T-helper 1 cell treated with Interleukin-12 subunit alpha and Interleukin-12 subunit beta and Interleukin-4 antibody, amounts not matched to agents 30 ng/mL and 1 ng/mL, for 36 hours (primary cell): ENCODE measurements around the gene CRYZ. TPM values are rescaled to one million over a fixed set of nuclear protein-coding genes. Genes with fewer than 3 reads are reported as not detected.
"Not testable (repeated sequence)": the region's sequence is repeated elsewhere in the genome, so short reads cannot be mapped to it uniquely, and the experiment has no call there.

Source experiments
- intact Hi-C: fragments of 100-400 bp; cut with micrococcal nuclease; formaldehyde crosslinking; loops from one replicate; pipeline ENCODE4 v1.15.1; 2024
- total RNA-seq: library from RNA; stranded (reverse); gene quantifications from 2 replicates; pipeline ENCODE4 v1.2.3, GENCODE V29; 2022

The CRYZ gene
- total RNA-seq, 1 donor from 2014 or later, result 22.4 TPM

DNA sequence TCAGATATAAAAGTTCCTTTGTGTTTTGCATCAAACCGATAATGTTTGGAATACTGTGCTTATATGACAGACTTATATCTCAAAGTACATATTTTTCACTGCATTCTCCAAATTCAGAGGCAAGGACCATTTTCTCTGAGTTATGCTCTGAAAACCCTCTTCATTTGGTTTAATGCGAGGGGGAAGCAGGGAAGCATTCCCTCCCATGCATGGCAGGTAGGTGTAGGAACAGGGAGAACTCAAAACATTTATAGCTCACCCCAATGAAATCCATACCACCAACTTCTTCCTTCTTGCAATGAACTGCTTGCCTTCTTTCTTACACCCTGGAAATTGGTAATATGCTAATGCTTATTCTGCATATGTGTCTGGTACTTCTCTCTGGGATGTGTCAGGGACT lies 48.5 kb downstream of the CRYZ start:
- intact Hi-C loops, result no loop called here

DNA sequence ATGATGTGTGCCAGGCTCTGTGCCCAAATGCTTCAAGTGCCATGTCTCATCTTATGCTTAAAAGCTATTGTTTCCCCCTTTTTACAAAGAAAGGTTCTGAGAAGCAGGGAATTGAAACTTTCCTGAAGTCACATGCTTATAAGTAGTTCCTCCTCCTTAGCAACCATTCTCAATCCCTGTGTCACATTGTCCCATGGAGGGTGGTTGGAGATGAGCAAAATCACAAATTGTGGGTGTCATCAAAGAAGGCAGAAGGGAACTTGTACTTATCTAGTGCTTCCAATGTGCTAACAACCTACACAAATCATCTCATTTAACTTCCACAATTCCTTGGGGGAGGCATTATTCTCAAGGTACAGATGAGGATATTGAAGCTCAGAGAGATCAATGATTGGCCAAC lies 49.2 kb downstream of the CRYZ start:
- intact Hi-C loops, result no loop called here

DNA sequence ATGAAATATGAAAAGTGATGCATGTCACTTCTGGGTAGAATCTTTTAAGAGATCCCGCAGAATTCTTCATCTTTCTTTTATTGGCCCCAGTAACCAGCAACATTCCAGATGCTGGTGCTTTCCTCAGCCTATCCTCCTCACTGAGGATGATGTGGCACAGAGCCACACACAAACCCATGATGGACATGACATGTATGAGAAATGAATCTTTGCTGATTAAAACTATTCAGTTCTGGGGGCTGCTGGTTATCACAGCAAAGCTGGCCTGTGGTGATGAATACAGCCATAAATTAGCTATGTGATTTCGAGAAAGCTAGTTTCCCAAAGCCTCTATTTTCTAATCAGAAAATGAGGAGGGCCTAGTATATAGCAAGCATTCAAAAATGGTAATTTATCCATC lies 51.0 kb downstream of the CRYZ start:
- intact Hi-C loops, result no loop called here

DNA sequence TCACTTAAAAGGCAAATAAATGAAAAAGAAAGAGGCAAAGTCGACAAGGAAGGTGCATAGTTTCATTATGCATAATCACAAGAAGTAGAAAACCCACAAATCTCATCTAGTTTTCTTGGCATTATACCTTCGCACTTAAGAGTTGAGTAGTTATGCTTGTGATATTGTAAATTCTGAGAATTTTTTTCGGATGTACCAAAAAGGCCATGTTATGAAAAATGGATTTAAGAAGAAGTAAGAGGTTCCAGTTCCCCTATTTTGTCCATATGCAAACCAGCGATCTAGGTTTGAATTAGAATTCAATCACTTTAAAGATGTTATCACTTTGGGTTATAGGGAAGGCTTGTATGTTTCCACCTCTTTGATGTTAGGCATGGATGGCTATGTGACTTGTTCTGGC lies 51.4 kb downstream of the CRYZ start:
- intact Hi-C loops, result no loop called here

DNA sequence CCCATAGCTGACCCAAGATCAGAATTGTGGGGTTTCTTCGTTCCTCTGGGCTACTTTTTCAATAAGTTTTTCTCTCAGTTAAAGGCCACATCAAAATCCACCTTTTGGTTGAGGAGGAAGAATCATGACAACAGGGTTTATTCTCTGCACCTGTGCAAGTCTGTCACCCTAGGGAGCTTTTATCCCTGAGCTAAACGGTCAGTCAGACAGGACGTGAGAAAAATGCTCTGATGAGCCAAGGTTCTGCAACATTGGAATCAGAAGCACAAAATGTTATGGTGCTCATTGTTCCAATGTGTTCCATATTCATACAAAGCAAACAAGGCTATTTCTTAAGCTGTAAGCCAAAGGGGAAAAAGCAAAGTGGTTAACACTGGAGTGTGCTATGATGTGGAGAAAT lies 51.8 kb downstream of the CRYZ start:
- intact Hi-C loops, result no loop called here

DNA sequence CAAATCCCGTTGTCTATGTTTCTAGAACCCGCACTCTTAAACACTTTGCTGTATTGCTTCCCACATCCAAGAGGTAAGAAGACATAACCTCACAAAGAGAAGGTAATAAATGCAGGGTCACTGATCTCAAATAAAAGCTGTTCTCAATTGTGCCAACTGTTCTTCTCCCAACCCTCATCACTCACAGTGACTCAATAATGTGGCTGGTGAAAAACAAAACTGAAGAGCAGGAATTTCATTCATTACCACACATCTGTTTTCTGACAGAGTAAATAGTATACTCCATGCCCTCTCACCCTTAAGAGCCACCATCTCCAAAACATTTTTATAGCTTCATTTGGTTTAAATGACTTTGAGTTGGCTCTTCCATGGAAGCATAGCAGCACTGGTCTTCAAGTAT lies 53.0 kb downstream of the CRYZ start:
- intact Hi-C loops, result no loop called here

DNA sequence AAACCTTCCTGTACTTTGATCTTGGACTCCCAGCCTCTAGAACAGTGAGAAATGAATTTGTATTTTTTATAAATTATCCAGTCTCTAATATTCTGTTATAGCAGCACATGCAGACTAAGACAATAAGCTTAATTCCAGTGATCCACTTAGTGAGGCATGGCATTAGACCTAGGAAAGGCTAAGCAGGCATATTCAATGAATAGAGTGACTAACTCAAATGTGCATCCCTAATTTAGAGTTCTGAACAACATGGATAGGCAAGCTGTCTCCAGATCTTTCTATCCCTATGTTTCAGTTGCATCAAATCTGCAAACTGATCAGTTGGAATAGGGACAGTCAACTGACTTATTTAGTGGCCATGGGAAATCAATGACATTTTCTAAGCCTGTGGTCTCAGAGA lies 54.9 kb downstream of the CRYZ start:
- intact Hi-C loops, result no loop called here

DNA sequence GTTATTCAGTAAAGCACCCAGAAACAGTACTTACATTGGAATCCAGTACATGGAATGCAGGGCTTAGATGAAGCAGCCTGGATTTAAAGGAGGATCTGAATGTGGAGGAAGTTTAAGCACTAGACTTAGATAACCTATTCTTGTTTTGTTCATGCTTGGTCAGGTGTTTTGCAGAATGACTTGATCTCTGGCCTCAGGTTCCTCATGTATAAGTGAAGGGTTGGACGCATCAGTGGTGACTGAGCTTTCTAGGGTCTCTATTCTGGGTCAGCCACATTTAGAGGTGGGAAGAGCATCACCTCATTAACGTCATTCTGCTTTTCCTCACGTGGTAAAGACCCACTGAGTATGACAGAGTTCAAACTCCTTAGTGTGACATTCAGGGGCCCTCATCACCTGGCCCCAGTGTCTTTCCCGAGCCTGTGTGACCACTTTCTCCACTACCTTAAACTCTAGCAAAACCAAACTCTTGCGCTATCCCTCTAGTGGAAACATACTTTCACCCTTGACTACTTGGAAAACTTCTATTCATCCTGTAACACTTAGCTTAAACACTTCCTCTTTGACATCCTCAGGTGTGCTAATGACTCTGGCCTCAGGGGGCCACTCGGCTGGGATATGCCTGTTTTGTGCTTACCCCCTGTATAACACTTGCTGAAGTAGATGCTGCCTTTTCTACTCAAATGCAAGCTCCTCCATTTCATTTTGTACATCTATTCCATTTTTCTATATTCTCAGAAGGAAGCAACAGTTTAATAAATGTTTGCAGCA lies 58.4 kb downstream of the CRYZ start:
- intact Hi-C loops, result no loop called here

DNA sequence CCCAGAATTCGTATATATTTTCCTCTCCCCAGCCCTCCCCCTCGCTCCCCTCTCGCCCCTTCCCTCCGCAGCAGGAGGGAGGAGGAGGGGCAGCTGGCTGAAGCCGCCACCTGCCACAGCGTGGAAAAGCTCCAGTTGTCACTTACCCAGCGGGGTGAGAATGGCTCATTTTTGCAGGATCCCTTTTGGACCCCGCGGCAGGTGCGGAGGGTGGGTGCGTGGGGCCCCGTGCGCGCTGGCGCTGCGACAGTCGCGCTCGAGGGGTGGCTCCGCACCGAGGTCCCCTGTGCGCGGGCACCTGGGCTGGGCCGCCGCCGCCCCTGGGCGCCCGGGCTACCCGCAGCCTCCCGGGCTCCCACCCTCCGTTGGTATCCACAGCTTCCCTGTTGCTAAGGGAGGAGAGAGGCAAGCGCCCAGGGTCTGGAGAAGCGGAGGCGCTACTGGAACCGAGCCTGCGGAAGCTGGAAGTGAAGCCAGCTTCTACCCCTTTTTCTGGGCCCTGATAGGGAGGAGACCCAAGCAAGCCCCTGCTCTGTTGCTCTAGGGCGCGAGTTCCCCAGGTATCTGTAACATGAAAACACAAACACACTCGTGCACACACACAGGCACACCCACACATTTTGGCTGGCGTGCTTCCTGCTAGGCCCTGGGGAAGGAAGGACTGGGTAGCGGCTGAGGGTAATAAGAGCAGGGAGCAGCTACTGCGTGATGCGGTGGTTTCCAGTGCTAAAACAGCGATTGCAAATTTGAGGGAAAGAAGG lies 59.3 kb downstream of the CRYZ start, which contains the start of gene ERICH3:
Gene ERICH3 (minus strand): TSS at position 442 of the 761 bp plus-strand sequence. CDS start 273 bp downstream, at position 169.
- intact Hi-C loops, result no loop called here

DNA sequence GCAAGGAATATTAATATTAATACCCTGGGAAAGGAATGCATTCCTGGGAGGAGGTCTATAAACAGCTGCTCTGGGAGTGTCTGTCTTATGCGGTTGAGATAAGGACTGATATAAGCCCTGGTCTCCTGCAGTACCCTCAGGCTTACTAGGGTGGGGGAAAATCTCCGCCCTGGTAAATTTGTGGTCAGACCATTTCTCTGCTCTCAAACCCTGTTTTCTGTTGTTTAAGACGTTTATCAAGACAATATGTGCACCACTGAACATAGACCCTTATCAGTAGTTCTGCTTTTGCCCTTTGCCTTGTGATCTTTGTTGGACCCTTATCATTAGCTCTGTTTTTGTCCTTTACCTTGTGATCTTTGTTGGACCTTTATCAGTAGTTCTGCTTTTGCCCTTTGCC lies 62.0 kb downstream of the CRYZ start:
- intact Hi-C loops, result not testable (repeated sequence)

Other genes starting within 250 kb of the CRYZ start
- gene LRRC53, start 220.4 kb downstream of the CRYZ start, total RNA-seq, result not detected in 2 replicates
- not detected in 2 replicates for gene ERICH3, start 59.3 kb downstream of the CRYZ start, total RNA-seq
- gene TYW3, start 102 bp upstream of the CRYZ start, total RNA-seq, result 22.2 and 22.3 TPM in 2 replicates